Lung (tissue), 12 donors: ENCODE data around the gene VGLL4. TPM values are rescaled to one million over a fixed set of nuclear protein-coding genes. Genes with fewer than 3 reads are reported as not detected.
A peak's percentile ranks its signal among the peaks of the same experiment; 100 is the strongest.

Experiments used
- ATAC-seq: fragments of 200-7000 bp; cut with Tn5 transposase; one replicate; pipeline ENCODE4 v1.9.1; 2020; ENCODE audit warnings: moderate number of reproducible peaks; ENCODE audit not compliant: insufficient read depth, low FRiP score
- DNase-seq, 3 donors: peaks; one replicate each; pipeline ENCODE4 v3.0.0-alpha.2; 2013 to 2017
- H3K27ac ChIP-seq, 2 donors: one replicate each; pipeline ENCODE4 v1.5.1; 2013; ENCODE audit warnings: mild to moderate bottlenecking in 2 of 2, moderate library complexity in 2 of 2, control low read depth in 1 of 2, inconsistent platforms in 1 of 2, low read depth in 1 of 2, low read length in 1 of 2
- H3K27me3 ChIP-seq, 3 donors: one replicate each; pipeline ENCODE4 v1.5.1; 2013; ENCODE audit warnings: low read length in 2 of 3; ENCODE audit not compliant: control insufficient read depth in 3 of 3, insufficient read depth in 3 of 3
- H3K36me3 ChIP-seq, 4 donors: one replicate each; pipeline ENCODE4 v1.5.1; 2013; ENCODE audit warnings: low read length in 4 of 4, mild to moderate bottlenecking in 1 of 4, moderate library complexity in 1 of 4; ENCODE audit not compliant: control insufficient read depth in 4 of 4, insufficient read depth in 4 of 4
- H3K4me1 ChIP-seq, 5 donors: one replicate each; pipeline ENCODE4 v1.5.1; 2013; ENCODE audit warnings: low read length in 5 of 5, mild to moderate bottlenecking in 2 of 5, moderate library complexity in 1 of 5; ENCODE audit not compliant: control insufficient read depth in 5 of 5, insufficient read depth in 5 of 5
- H3K4me3 ChIP-seq: one replicate; pipeline ENCODE4 v1.5.1; 2013; ENCODE audit warnings: mild to moderate bottlenecking, control low read depth, moderate library complexity
- H3K9ac ChIP-seq, 2 donors: one replicate each; pipeline ENCODE4 v1.5.1; 2013; ENCODE audit warnings: low read length in 2 of 2, control low read depth in 1 of 2; ENCODE audit not compliant: insufficient read depth in 1 of 2
- H3K9me3 ChIP-seq, 4 donors: one replicate each; pipeline ENCODE4 v1.5.1; 2013; ENCODE audit warnings: low read length in 3 of 4, mild to moderate bottlenecking in 1 of 4, moderate library complexity in 1 of 4; ENCODE audit not compliant: control insufficient read depth in 4 of 4, insufficient read depth in 3 of 4
- WGBS, 2 donors: extraction: QIAGEN DNeasy Blood & Tissue Kit; methylation state at CpG; one replicate each; pipeline ENCODE4 v1.1.7; 2013; 5-methylcytosine and 5-hydroxymethylcytosine counted together
- polyA plus RNA-seq, 2 donors: library from polyadenylated mRNA; stranded (reverse); fragments of 200-250 nt; gene quantifications; one replicate each; pipeline ENCODE4 v1.2.1, GENCODE V29; 2013
- total RNA-seq, 2 donors: library from RNA; depleted of rRNA in 1 of 2; stranded (reverse); fragments of >200 nt in 1 of 2; gene quantifications; one replicate each; pipeline ENCODE4 v1.2.1, GENCODE V29; 2014 to 2021
- TF ChIP-seq, protein P1 (sequence below): IDR thresholded peaks from 2 replicates; pipeline ENCODE4 v1.5.1; 2012; ENCODE audit warnings: mild to moderate bottlenecking; ENCODE audit errors: control extremely low read depth, extremely low read depth
- donor health status: control.
- donor health status: control.
- donor health status: Bipolar disorder and iron deficiency.
- donor health status: healthy.
- donor health status: DM: yes; HTN: yes; CAD: no.

VGLL4 gene
- total and polyA plus RNA-seq, 4 donors: 30.5 to 94.1 (median 39.3) TPM

DNA sequence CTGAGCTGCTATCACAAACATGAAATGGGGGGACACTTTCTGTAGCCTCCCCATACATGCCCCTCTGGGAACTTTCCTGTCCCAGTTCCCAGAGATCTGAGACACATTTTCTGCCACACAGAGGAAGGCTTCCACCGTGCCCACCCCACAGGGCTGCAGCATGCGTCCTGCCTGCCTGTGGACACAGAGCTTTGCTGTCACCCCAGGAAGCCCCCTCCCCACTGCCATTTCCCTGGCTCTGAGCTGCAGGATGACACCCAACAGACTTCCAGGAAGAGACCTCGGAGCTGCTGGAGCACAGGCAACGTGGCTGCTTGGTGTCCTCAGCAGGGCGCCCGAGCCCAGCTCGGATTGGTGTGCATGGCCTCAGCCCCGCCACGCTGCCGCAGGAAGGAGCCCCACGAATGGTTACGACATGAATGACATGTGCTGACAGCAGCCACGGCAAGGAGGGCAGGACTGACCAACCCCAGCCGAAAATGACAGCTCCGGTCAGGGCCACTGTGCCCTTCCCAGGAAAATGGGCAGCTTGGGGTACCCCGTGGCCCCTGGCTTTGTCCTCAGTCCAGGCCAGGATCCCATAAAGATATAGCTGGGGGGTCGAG is 81.3 kb downstream of the VGLL4 start:
- no peak overlapping the region for H3K9ac ChIP-seq
- 79 to 81% methylated on average over 17 of the region's 17 CpGs for WGBS, 2 donors
- TF ChIP-seq, protein P1, sequence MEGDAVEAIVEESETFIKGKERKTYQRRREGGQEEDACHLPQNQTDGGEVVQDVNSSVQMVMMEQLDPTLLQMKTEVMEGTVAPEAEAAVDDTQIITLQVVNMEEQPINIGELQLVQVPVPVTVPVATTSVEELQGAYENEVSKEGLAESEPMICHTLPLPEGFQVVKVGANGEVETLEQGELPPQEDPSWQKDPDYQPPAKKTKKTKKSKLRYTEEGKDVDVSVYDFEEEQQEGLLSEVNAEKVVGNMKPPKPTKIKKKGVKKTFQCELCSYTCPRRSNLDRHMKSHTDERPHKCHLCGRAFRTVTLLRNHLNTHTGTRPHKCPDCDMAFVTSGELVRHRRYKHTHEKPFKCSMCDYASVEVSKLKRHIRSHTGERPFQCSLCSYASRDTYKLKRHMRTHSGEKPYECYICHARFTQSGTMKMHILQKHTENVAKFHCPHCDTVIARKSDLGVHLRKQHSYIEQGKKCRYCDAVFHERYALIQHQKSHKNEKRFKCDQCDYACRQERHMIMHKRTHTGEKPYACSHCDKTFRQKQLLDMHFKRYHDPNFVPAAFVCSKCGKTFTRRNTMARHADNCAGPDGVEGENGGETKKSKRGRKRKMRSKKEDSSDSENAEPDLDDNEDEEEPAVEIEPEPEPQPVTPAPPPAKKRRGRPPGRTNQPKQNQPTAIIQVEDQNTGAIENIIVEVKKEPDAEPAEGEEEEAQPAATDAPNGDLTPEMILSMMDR: no peak
- peaks cover 4 to 38% (median 6%) of the 10 kb centered on the region in 5 donors for H3K4me1 ChIP-seq
- DNase-seq (no peak), ATAC-seq (no peak)
- no peaks in the 10 kb centered on the region for H3K9me3 ChIP-seq
- H3K27ac ChIP-seq: peak overlapping the region in 1 of 2 donors; percentile 15
- H3K27me3 ChIP-seq: no peaks in the 10 kb centered on the region
- no peak overlapping the region for H3K4me3 ChIP-seq
- H3K36me3 ChIP-seq: peaks cover 0 to 47% (median 32%) of the 10 kb centered on the region in 4 donors

DNA sequence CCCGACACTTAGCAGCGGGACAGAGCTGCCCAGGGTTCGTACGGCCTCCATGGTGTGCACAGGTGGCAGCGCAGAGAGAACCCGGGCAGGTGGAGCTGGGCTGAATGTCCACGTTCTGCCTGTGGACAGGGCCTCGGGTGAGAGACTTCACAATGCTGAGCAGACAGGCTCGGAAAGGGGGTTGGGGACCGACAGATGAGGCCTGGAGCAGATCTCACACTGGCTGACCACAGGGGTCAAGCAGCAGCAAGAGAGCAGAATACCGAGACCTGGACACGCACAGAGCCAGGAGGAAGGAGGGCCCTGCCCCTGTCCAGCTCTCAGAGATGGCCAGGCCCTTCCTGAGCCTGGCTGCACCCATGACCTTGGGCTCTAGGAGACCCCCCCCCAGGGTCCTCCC is 83.0 kb downstream of the VGLL4 start:
- Histone ChIP-seq H3K9me3 (no peaks in the 10 kb centered on the region), H3K27me3 (no peaks in the 10 kb centered on the region), H3K36me3 (peaks cover 0 to 46% (median 27%) of the 10 kb centered on the region in 4 donors), H3K4me1 (peaks cover 6 to 50% (median 12%) of the 10 kb centered on the region in 5 donors), H3K27ac (peak overlapping the region in 1 of 2 donors; percentile 24), H3K4me3 (no peak overlapping the region), H3K9ac (no peak overlapping the region)
- 91% methylated on average over 12 of the region's 12 CpGs for WGBS, 2 donors
- no peak for DNase-seq
- ATAC-seq: no peak
- TF ChIP-seq, protein P1: no peak

DNA sequence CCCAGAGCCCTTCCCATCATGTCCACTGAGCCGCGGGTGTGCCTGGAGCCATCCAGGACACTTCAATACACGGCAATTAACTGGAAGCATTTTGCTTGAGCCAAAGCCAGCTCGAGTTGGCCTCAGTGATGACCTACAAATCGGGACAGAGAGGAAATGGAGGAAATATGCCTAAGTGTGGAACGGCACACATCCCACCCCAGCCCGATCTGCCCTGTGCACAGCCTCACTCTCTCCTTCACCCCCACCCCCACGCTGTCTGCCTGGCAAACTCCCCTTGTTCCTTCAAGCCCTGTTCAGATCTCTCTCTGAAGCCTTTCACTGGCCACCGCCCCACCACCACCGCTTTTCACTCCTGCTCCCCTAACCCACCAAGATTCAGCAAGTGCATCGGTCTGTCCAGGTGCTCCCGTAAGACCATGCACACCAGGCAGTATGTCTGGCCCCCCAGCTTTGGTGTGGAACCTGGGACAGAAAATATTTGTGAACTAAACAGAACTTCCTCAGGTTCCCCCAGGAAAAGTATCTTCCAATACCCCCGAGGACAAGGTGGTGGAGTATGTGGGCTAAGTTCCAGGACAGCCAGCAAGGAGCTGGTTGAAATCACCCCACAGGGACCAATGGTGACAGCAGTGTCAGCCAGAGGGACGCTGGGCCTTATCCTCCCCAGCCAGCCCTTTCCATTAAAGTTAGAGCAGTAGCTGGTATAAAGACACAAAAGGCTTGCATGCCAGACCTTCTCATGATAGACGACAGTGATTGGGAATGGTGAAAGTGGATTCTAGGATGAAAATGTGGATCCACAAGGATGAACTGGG is 83.7 kb downstream of the VGLL4 start:
- H3K27me3 ChIP-seq: no peaks in the 10 kb centered on the region
- H3K27ac ChIP-seq: peak overlapping the region; percentile 40 to 57
- peaks cover 0 to 44% (median 24%) of the 10 kb centered on the region in 4 donors for H3K36me3 ChIP-seq
- H3K4me3 ChIP-seq: no peak overlapping the region
- WGBS, 2 donors: 67 to 78% methylated on average over 15 of the region's 15 CpGs
- H3K9ac ChIP-seq: no peak overlapping the region
- no peaks in the 10 kb centered on the region for H3K9me3 ChIP-seq
- H3K4me1 ChIP-seq: peaks cover 6 to 50% (median 12%) of the 10 kb centered on the region in 5 donors
- ATAC-seq: no peak
- peak in 1 of 3 donors; percentile 43 for DNase-seq
- TF ChIP-seq, protein P1: no peak
